ENCODE results near the gene TSHR. TPM values are rescaled to one million over a fixed set of nuclear protein-coding genes. Genes with fewer than 3 reads are reported as not detected.
"Not testable (repeated sequence)": the region's sequence is repeated elsewhere in the genome, so short reads cannot be mapped to it uniquely, and the experiment has no call there.

Gene TSHR
- total RNA-seq = under 1 TPM in 1 of 3 donors, not detected in 2; 0.60 TPM
- long read RNA-seq, donor 1 = 0 reads
- long read RNA-seq, donor 2, full-length matches to known transcripts = 1 of 2 reads
- long read RNA-seq, donor 2, partial matches to known transcripts = 0 of 2 reads
- long read RNA-seq, donor 2, other reads (novel, unspliced or antisense) = 1 of 2 reads

- Histone ChIP-seq H3K36me3 (ENCODE audit: low read depth) (no peaks in the 10 kb centered on the region), H3K4me3 (no peak within 1 kb of the TSS), H3K4me1 (ENCODE audit: low read depth) (peaks cover 21% of the 10 kb centered on the region), H3K9me3 (no peaks in the 10 kb centered on the region)
- intact Hi-C loops (cut with DNase I, micrococcal nuclease) = loop anchor here in 1 of 2 donors (2.0 kb wide), 1 partner anchor 31 kb away; no protein-coding TSS in a partner anchor
- DNase-seq (peak in 1 of 3 donors; percentile 34), ATAC-seq (peak; percentile 11)
- no peak for TF ChIP-seq CTCF (IDR thresholded peaks at IDR 0.05)
Measured at GRCh38 chr14:80955416-80955941, at the start of gene TSHR. TSS of gene TSHR (plus strand) at chr14:80955621. CDS start at chr14:80955681, 60 bp downstream.

- no peak overlapping the region for H3K4me3 ChIP-seq
- no peak for TF ChIP-seq CTCF (IDR thresholded peaks at IDR 0.05)
- intact Hi-C loops (cut with DNase I, micrococcal nuclease) = no loop called here
- DNase-seq = no peak
- no peaks in the 10 kb centered on the region for H3K9me3 ChIP-seq
- no peak for ATAC-seq
- no peaks in the 10 kb centered on the region for H3K36me3 ChIP-seq (ENCODE audit: low read depth)
- no peaks in the 10 kb centered on the region for H3K4me1 ChIP-seq (ENCODE audit: low read depth)
Measured at GRCh38 chr14:80906336-80906735, 49.1 kb upstream of the TSHR start.

GRCh38 chr14:80906946-80907345, 48.5 kb upstream of the TSHR start:
- TF ChIP-seq CTCF (IDR thresholded peaks at IDR 0.05) = no peak
- intact Hi-C loops (cut with DNase I, micrococcal nuclease) = no loop called here
- Histone ChIP-seq H3K36me3 (ENCODE audit: low read depth) (no peaks in the 10 kb centered on the region), H3K4me3 (no peak overlapping the region), H3K9me3 (no peaks in the 10 kb centered on the region), H3K4me1 (ENCODE audit: low read depth) (no peaks in the 10 kb centered on the region)
- no peak for ATAC-seq
- DNase-seq = no peak

GRCh38 chr14:80912013-80912412, 43.4 kb upstream of the TSHR start:
- H3K9me3 ChIP-seq; H3K36me3 ChIP-seq (ENCODE audit: low read depth); ATAC-seq; DNase-seq; H3K4me1 ChIP-seq (ENCODE audit: low read depth); intact Hi-C loops (cut with DNase I, micrococcal nuclease); H3K4me3 ChIP-seq: not testable (repeated sequence)

GRCh38 chr14:80919622-80920021, 35.8 kb upstream of the TSHR start:
- no peaks in the 10 kb centered on the region for H3K36me3 ChIP-seq (ENCODE audit: low read depth)
- DNase-seq (no peak), ATAC-seq (no peak)
- TF ChIP-seq CTCF (IDR thresholded peaks at IDR 0.05) = no peak
- H3K4me3 ChIP-seq = no peak overlapping the region
- H3K4me1 ChIP-seq (ENCODE audit: low read depth) = no peaks in the 10 kb centered on the region
- no peaks in the 10 kb centered on the region for H3K9me3 ChIP-seq
- intact Hi-C loops (cut with DNase I, micrococcal nuclease) = no loop called here

GRCh38 chr14:80923368-80923767, 32.1 kb upstream of the TSHR start:
- Histone ChIP-seq H3K9me3 (no peaks in the 10 kb centered on the region), H3K4me3 (no peak overlapping the region), H3K4me1 (ENCODE audit: low read depth) (no peaks in the 10 kb centered on the region), H3K36me3 (ENCODE audit: low read depth) (no peaks in the 10 kb centered on the region)
- no peak for DNase-seq
- ATAC-seq = no peak
- intact Hi-C loops (cut with DNase I, micrococcal nuclease) = no loop called here
- no peak for TF ChIP-seq CTCF (IDR thresholded peaks at IDR 0.05)

Data from mucosa of descending colon (tissue), 3 donors.